GM19193 (cell line): ENCODE data around the gene NCAPH2.

Source experiments
- POLR2A ChIP-seq: IDR thresholded peaks from 4 replicates; pipeline ENCODE4 v1.6.1; 2011; ENCODE audit not compliant: insufficient read depth, insufficient read length; ENCODE audit errors: extremely low read depth

The NCAPH2 gene

GRCh38 chr22:50561401-50562358 lies 53.7 kb downstream of the NCAPH2 start:
- TF ChIP-seq POLR2A, result no peak

DNA sequence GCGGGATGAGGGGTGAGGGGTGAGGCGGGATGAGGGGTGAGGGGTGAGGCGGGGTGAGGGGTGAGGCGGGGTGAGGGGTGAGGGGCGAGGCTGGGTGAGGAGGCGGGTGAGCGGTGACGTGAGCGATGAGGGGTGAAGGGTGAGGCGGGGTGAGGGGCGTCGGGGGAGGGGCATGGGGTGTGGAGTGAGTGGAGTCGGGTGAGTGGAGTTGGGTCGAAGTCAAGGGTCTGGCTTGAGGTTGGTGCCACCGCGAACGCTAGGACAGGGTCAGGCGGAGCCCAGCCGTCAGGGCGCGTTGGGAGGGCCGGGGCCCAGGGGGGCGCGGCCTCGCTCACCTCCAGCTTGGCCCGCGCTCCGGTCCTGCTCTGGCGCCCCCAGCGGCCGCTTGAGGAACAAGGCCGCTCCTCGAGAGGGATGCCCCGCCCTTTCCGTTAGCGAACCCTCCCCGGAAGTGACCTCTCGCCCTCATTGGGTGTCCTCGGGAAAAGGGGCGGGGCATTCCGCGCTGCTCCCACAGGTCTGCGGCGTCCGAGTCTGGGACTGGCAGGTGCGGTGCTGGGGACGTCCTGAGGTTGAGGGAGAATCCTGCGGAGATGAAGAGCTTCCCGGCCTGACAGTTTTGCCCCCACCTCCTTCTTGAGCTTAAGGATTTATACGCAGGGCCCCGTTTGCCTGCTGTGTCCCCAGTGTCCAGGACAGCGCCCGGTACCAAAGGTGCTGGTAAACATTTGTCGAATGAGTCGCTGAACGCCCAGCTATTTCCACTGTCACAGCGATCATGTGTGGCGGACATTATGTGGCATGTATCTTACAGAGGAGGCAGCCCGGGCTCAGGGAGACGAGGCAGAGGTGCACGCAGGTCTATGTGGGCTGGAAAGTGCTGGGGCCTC lies 54.7 kb downstream of the NCAPH2 start, which contains the start of gene SYCE3:
TSS of gene SYCE3 (minus strand) at position 397 of the 890 bp plus-strand sequence. CDS start 6,514 bp downstream, outside the sequence.
- TF ChIP-seq POLR2A, result peak; percentile 62

- no peak for TF ChIP-seq POLR2A
Observed at GRCh38 chr22:50563413-50564160, 55.6 kb downstream of the NCAPH2 start.

- no peak for TF ChIP-seq POLR2A
Observed at GRCh38 chr22:50564289-50564688, 56.3 kb downstream of the NCAPH2 start.

- TF ChIP-seq POLR2A, result no peak
Observed at GRCh38 chr22:50567721-50568252, 59.8 kb downstream of the NCAPH2 start.

DNA sequence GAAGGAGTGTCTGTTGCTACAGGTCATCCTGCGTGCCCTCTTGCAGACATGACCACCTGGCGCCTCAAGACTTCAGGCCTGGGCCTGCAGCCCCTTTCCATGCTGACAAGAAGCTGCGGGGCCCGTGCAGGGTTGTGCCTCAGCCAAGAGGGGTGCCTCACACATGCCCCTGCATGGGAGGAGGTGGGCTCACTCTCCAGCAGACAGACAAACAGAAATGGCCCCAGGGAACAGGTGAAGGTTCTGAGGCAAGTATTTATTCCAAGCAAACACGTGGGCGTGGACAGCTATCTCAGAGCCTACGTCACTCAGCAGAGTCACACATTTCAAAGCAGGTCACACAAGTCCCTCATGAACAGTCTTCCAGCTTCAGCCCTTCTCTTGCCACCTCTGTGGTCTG lies 60.6 kb downstream of the NCAPH2 start:
- TF ChIP-seq POLR2A, result no peak

DNA sequence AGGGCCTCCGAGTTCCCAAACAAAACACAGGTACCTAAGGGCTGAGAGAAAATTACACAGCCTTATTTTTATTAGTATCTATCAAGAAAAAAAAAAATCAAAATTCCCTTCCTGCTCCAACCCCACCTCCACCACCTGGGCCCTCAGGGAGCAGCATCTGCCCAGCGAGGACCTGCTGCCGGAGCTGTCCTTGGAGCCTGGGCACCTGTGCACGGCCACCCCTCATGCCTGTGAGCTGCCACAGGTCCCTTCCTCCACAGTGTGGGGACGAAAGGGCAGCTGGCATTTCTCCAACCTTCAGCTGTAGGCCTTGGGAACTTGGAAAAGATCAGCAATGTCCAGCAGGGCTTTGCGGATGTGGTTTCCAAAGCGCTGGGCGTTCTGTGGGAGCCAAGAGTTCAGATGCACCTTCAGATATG lies 61.0 kb downstream of the NCAPH2 start:
- TF ChIP-seq POLR2A, result no peak

- TF ChIP-seq POLR2A, result no peak
Observed at GRCh38 chr22:50569896-50570535, 62.0 kb downstream of the NCAPH2 start.

DNA sequence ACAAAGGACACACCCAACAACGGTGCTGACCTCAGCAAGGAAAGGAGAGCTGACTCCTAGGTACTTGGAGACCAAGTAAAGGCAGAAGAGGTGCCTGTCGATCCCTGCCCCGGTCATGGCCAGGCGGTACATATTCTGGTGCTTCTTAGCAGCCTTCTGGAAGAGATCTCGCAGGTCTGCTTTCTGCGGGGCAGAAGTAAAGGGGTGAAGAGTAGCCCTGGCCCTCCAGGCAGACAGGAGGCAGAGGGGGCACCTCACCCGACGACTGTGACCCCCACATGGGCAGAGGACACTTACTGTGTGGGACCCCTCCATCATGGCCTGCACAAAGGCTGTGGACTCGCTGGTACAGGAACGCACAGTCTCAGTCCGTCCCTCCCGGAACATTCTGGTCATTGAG lies 62.8 kb downstream of the NCAPH2 start:
- no peak for TF ChIP-seq POLR2A

- no peak for TF ChIP-seq POLR2A
Observed at GRCh38 chr22:50571264-50572175, 63.5 kb downstream of the NCAPH2 start.

DNA sequence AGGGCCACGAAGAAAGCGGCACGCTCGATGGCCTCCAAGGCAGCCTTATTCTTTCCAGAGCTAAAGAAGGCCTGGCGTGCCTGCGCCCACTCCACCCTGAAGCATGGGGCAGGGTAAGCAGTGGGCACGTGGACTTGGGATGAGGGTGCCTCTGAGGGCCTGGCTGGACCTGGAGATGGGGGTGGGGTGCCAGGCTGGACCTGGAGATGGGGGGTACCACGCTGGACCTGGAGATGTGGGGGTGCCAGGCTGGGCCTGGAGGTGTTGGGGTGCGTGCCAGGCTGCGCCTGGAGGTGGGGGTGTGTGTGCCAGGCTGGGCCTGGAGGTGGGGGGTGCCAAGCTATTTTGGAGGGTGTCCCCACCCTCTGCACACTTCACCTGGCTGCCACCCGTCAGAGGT lies 64.9 kb downstream of the NCAPH2 start:
- TF ChIP-seq POLR2A, result no peak

DNA sequence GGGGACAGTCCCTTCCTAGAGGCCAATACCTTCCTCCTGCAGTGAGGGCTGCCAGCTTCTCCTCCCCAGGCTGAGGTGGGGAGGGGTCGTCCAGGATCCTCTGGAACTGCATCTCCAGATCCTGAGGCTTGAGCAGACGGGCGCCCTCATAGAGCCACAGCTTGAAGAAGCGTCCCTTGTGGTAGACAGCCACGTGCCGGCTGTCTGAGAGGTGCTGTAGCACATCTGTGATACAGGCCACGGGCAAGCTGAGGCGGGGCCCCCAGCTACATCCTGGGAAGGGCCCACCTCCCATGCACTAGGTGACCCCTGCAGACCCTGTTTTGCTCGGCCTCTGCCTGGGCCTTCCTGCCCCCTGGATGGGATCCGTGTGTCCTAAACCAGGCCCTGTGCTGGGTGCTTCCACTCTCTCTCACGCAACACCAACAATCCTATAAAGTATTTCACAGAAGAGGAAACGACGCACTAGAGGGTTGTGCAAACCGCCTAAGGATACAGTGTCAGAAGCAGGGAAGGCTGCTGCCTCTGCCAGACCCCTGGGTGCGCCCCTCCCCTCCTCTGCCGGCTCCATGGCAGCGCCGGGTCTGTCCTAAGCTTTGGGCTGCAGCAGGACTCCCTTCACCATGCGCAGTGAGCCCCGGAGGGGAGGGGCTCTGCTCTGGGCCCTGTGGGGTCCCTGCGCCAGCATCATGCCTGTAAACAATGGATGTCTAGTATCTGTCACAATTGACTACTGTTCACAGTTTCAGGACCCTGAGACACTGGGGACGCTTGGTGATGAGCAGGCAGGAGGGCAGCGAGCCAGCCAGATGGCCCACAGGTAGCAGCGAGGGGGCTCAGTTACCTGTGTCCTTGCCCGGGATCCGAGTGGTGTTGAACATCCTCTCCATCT lies 65.7 kb downstream of the NCAPH2 start:
- TF ChIP-seq POLR2A, result no peak
